GM18858 (cell line): ENCODE data around the gene CHST11.
"Not testable (repeated sequence)": the region's sequence is repeated elsewhere in the genome, so short reads cannot be mapped to it uniquely, and the experiment has no call there.

ENCODE experiments used
- ATAC-seq: cut with Tn5 transposase; IDR thresholded peaks from one replicate; pipeline ENCODE4 v1.9.1; 2021; ENCODE audit not compliant: unreplicated experiment

Gene CHST11

DNA sequence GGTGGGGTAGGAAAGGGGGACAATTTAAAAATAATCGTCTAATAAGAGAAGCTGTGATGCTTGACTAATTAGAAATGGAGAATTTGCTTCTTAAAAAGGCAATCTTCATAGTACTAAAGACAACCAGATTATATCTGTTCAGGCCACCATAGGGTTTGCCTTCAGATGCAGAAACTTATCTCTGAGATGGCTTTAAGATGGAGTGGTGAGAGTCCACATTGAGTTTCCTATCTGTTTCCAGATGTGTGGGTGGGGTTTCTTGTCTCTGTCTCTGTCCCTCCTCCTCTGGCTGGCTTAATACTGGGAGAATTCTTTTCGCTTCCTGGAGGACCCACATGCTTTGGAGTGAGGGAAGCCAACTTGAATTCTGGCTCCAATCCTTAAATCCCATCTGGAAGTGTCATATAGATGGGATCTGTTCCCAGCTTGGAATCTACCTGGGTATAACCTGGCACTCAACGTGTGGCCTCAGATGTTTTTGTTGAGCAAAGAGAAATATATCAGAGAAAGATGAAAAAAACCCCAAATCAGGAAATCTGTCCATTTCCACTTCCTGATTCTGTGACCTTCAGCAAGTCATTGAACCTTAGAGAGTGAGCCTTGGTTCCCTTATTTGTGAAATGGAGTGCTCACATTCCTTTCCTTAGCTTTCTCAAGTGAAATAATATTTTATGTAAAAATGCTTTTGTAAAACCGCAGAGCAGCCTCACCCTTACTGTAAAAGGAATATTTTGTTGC is 66.4 kb downstream of the CHST11 start:
- ATAC-seq, result no peak

DNA sequence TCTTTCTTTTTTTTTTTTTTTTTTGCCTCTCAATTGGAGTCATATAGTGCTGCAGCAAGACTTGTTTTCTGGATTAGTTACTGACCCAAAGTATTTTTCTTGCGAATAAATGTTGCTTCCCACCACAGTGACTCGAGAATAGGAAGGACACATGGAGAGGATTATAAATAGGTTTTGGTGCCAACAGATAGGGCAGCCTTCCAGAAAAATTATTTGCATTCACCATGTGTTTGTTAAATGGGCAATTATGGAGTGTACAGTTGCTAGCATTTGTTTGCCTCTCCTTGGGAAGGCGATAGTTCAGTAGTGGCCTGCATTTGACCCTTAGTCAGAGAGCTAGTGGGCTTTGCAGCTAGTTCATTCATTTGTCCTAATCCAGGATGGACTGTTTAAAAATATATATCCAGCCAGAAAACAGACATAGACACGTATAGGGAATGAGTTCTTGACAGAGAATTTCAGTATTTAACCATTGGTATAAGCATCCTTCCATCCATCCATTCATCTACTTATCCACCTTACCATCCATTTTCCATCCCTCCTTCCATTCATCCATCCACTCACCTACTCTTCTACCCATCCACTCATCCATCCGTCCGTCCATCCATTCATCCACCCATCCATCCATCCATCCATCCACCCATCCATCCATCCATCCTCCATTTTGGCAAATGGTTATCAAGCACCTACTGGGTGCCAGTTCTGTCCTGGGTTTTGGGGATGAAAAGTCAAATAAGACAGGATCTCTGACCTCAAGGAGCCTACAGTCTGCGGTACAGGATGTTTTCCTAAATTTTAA is 67.5 kb downstream of the CHST11 start:
- ATAC-seq, result no peak

GRCh38 chr12:104526320-104526719 is 69.6 kb downstream of the CHST11 start:
- no peak for ATAC-seq

DNA sequence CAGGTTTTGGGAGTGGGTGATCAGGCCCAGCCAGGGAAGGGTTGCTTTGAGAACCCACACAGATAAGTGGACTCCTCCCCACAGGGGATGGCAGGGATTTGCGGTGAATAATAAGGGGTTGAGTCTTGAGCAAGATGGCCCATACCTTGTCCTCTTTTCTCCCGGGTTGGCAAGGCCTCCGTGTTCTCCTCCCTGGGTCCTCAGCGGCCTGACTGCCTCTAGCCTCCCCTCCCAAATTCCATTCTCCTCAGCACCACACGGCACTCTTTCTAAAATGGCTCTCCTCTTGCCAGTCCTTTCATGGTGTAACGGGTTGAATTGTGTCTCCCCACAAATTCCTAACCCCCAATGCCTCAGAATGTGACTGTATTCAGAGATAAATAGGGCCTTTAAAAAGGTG is 70.0 kb downstream of the CHST11 start:
- ATAC-seq, result no peak

- ATAC-seq, result not testable (repeated sequence)
Measured at GRCh38 chr12:104527653-104528052, 70.9 kb downstream of the CHST11 start.

- no peak for ATAC-seq
Measured at GRCh38 chr12:104529130-104529874, 72.6 kb downstream of the CHST11 start.

GRCh38 chr12:104532636-104533035 is 75.9 kb downstream of the CHST11 start:
- ATAC-seq, result no peak

DNA sequence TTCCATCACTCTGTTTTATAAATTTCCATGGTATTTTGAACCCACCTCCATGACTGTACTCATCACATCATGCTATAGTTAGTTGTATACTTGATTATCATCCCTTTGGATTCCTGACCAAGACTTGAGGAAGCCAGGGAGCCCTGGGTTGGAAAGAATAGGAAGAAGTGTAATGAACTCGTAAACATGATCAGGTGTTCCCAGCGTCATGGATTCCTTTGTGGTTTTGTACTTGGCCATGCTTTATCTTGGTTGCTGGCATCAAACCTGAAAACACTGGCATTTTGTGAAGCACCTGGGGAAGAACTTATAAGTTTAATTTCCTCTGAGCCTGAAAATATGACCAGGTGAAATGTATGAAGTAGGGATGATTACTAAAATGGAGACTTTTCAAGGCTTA is 76.4 kb downstream of the CHST11 start:
- ATAC-seq, result no peak

DNA sequence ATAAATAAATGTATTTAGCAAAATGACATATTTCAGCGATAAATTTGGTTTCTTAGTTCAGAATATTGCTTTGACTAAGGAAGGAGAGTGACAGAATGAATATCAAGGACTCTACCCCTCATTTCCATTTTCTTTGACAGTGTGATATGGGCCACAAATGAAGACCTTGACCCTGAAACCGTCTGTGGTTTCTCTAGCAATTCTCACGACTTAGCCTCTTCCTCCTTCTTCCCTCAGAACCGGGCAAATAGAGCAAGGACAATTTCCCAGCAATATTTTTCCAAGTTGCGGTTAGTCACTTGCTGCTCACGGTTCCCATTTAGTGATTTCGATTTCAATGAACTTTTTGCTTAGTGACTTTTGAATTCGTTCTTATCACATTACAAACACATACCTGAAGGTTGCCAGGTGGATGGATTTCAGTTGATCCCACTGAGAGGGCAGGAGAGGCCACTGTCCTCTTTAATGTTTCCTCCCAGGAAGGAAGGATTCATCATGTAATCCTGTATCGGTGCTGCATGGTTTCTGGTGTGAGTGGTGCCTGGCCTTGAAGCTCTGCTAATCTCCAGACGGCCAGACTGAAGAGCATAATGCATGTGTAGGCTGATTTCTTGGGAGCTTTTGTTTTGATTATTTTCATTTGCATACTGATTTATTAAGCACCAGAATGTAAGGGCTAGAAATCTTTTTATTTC is 77.6 kb downstream of the CHST11 start:
- ATAC-seq, result no peak

- no peak for ATAC-seq
Measured at GRCh38 chr12:104534857-104535248, 78.1 kb downstream of the CHST11 start.

GRCh38 chr12:104535369-104535768 is 78.6 kb downstream of the CHST11 start:
- no peak for ATAC-seq

GRCh38 chr12:104536841-104537240 is 80.1 kb downstream of the CHST11 start:
- ATAC-seq, result no peak

DNA sequence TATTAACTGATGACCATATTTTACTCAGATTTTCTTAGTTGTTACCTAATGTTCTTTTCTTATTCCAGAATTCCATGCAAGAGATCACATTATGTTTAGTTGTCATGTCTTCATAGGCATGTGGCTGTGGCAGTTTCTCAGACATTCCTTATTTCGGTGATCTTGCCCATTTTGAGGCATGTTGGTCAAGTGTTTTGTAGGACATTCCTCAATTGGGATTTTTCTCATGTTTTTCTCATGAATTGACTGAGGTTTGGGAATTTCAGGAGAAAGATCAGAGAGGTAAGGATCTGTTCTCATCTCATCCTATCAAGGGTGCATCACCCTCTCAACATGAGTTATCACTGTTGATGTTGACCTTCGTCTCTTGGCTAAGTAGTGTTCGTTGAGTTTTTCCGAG is 81.3 kb downstream of the CHST11 start:
- ATAC-seq, result no peak

DNA sequence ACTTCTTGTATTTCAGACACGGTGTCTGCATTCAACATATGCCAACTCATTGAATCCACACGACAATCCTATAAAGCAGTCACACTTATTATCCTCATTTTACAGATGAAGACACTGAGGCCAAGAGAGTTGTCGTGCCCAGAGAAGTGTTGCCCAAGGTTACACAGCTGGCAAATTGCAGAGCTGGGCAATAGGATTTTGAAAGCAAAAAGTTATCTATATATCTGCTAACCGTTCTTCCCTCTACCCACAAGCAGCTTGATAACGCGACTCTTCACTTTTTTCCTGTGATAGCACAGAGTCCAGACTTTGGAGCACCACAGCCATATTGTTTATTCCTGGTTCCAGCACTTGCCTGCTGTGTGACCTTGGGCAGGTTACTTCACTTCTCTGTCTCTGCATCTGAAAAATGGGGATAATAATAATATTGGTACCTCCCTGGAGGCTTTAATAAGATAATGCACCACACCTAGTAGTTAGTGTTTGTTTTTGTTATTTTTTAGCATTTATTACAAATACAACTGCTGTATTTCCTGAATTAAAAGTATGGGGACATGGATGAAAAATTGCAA is 82.2 kb downstream of the CHST11 start:
- no peak for ATAC-seq

GRCh38 chr12:104544836-104545235 is 88.1 kb downstream of the CHST11 start:
- no peak for ATAC-seq

DNA sequence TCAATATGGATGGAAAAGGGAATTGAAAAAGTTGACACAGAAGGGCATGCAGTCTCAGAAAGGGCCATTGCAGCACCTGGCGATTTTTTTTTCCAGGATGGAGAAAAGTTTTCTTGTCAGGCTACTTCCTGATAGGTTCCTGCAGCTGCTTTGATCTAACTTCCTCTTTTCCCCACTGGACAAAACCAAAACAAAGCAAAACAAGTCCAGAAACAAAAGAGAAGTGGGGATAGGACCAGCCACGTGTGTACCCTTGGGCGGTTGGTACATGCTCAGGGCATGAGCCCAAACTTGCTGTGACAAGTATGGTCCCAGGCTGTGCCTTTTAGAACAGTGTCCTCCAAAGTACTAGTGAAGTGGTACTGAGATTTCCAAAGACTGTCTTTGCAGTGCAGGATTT is 89.8 kb downstream of the CHST11 start:
- ATAC-seq, result no peak

DNA sequence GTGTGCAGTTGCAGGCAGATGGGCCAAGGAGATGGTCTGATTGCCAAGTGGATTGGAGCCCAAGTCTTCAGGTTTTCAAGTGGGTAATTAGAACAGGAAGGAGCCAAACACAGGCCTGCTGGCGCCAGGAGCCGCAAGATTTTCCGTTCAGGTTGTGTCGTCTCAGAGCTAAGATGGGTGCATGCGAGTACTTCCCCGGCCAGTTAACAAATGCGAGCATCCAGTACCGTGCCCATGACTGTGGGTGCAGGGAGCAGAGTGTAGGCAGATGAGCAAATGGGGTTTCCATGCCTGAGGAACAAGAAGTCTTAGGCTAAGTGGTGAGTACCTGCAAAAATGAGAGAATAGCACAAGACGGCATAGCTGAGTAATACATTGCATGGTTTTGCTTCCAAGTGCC is 90.5 kb downstream of the CHST11 start:
- no peak for ATAC-seq

DNA sequence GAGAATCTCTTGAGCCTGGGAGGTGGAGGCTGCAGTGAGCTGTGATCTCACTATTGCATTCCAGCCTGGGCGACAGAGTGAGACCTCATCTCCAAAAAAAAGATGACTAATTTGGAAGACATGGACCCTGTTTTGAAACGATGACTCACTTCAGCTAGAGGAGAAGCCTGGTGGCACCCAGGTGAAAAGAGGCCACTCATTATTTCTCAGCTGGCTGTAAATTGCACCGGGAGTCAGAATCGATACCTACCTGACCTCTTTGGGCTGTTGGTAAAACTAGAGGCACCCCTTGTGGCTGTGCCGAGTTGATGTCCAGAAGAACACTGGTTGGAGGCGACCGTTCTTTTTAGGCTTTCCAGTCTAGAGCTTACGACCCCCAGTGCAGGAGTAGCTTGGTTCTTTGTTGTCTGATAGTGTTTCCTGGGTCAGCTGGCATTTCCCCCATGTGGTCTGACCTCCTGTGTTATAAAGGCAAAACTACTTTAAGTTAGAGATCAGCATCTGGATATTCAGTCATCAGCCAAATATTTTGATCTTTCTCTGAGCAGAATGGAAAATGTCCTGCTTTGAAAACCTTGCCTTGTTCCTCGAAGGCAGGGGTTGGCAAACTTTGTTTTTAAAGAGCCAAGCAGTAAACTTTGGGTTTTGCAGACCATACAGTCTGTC is 93.2 kb downstream of the CHST11 start:
- no peak for ATAC-seq

DNA sequence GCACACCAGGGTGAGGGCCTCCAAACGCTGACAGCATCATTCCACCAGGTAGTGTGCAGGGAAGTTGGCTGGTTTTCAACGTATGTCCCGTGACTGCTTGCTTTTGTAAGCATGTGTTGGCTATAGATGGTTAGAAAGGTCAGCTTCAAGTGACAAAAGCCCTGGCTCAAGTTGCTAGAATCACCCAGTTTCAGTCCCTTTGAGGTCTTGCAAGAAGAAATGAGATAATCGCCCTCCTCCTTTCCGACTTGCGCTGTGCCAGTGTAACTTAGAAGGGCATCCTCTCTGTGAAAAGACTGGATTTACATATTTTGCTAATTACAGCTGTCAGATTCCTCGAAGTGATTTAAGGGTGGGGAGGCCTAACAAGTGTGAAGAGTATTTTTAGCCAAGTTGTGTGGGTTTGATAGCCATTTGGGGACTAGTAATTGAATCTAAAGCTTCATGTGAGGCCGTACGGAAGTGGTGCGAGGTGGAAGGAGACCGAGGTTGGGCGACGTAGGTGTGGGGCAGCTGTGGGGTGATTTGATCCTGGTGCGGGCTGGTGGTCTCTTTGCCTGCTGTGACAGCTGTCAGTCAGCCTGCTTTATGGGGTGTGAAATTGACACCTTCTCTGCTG is 94.7 kb downstream of the CHST11 start:
- no peak for ATAC-seq

GRCh38 chr12:104553421-104553820 is 96.7 kb downstream of the CHST11 start:
- ATAC-seq, result no peak
